ENCODE results near the gene TBC1D22A. TPM values are rescaled to one million over a fixed set of nuclear protein-coding genes. Genes with fewer than 3 reads are reported as not detected.

TBC1D22A gene
- total and polyA plus RNA-seq, 9 of the 15 experiments (the other 6 are each of a cell fraction or from before 2014, with no cell fraction given): 0.20 to 11.5 (median 5.2) TPM

DNA sequence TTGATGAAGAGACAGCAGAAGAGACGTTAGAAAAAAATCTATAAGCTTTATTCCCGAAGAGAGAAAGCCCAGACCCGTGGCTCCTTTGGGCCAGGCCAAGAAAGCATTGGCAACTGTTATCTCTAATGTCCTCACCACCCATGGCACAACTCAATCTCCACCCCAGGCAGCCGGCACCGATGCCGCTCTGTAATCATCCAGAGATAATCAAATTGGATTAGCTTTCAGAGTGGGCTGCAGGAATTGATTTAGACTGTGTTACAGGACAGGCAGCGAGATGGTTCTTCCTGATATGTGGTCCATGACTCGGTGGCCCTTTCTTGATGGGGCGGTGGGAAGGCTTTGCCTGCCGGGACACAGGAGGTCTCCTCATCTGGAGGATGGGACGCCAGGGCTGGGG, 383.9 kb downstream of the TBC1D22A start (continued):
- TF ChIP-seq, protein P1, sequence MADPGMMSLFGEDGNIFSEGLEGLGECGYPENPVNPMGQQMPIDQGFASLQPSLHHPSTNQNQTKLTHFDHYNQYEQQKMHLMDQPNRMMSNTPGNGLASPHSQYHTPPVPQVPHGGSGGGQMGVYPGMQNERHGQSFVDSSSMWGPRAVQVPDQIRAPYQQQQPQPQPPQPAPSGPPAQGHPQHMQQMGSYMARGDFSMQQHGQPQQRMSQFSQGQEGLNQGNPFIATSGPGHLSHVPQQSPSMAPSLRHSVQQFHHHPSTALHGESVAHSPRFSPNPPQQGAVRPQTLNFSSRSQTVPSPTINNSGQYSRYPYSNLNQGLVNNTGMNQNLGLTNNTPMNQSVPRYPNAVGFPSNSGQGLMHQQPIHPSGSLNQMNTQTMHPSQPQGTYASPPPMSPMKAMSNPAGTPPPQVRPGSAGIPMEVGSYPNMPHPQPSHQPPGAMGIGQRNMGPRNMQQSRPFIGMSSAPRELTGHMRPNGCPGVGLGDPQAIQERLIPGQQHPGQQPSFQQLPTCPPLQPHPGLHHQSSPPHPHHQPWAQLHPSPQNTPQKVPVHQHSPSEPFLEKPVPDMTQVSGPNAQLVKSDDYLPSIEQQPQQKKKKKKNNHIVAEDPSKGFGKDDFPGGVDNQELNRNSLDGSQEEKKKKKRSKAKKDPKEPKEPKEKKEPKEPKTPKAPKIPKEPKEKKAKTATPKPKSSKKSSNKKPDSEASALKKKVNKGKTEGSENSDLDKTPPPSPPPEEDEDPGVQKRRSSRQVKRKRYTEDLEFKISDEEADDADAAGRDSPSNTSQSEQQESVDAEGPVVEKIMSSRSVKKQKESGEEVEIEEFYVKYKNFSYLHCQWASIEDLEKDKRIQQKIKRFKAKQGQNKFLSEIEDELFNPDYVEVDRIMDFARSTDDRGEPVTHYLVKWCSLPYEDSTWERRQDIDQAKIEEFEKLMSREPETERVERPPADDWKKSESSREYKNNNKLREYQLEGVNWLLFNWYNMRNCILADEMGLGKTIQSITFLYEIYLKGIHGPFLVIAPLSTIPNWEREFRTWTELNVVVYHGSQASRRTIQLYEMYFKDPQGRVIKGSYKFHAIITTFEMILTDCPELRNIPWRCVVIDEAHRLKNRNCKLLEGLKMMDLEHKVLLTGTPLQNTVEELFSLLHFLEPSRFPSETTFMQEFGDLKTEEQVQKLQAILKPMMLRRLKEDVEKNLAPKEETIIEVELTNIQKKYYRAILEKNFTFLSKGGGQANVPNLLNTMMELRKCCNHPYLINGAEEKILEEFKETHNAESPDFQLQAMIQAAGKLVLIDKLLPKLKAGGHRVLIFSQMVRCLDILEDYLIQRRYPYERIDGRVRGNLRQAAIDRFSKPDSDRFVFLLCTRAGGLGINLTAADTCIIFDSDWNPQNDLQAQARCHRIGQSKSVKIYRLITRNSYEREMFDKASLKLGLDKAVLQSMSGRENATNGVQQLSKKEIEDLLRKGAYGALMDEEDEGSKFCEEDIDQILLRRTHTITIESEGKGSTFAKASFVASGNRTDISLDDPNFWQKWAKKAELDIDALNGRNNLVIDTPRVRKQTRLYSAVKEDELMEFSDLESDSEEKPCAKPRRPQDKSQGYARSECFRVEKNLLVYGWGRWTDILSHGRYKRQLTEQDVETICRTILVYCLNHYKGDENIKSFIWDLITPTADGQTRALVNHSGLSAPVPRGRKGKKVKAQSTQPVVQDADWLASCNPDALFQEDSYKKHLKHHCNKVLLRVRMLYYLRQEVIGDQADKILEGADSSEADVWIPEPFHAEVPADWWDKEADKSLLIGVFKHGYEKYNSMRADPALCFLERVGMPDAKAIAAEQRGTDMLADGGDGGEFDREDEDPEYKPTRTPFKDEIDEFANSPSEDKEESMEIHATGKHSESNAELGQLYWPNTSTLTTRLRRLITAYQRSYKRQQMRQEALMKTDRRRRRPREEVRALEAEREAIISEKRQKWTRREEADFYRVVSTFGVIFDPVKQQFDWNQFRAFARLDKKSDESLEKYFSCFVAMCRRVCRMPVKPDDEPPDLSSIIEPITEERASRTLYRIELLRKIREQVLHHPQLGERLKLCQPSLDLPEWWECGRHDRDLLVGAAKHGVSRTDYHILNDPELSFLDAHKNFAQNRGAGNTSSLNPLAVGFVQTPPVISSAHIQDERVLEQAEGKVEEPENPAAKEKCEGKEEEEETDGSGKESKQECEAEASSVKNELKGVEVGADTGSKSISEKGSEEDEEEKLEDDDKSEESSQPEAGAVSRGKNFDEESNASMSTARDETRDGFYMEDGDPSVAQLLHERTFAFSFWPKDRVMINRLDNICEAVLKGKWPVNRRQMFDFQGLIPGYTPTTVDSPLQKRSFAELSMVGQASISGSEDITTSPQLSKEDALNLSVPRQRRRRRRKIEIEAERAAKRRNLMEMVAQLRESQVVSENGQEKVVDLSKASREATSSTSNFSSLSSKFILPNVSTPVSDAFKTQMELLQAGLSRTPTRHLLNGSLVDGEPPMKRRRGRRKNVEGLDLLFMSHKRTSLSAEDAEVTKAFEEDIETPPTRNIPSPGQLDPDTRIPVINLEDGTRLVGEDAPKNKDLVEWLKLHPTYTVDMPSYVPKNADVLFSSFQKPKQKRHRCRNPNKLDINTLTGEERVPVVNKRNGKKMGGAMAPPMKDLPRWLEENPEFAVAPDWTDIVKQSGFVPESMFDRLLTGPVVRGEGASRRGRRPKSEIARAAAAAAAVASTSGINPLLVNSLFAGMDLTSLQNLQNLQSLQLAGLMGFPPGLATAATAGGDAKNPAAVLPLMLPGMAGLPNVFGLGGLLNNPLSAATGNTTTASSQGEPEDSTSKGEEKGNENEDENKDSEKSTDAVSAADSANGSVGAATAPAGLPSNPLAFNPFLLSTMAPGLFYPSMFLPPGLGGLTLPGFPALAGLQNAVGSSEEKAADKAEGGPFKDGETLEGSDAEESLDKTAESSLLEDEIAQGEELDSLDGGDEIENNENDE (IDR thresholded peaks at IDR 0.05; ENCODE audit: low read depth, low read length): no peak
- TF ChIP-seq ZNF354B (CRISPR knock-in tag; IDR thresholded peaks at IDR 0.05) (no peak), RBM22 (IDR thresholded peaks at IDR 0.05; ENCODE audit: low read depth, low read length, poor library complexity, severe bottlenecking) (no peak), DNMT1 (IDR thresholded peaks at IDR 0.05) (no peak), TCF7L2 (IDR thresholded peaks at IDR 0.05; ENCODE audit: low read depth, low read length) (no peak), EWSR1 (IDR thresholded peaks at IDR 0.05; ENCODE audit: borderline replicate concordance, low read depth, partially characterized antibody) (no peak)
- TF ChIP-seq, protein P2, sequence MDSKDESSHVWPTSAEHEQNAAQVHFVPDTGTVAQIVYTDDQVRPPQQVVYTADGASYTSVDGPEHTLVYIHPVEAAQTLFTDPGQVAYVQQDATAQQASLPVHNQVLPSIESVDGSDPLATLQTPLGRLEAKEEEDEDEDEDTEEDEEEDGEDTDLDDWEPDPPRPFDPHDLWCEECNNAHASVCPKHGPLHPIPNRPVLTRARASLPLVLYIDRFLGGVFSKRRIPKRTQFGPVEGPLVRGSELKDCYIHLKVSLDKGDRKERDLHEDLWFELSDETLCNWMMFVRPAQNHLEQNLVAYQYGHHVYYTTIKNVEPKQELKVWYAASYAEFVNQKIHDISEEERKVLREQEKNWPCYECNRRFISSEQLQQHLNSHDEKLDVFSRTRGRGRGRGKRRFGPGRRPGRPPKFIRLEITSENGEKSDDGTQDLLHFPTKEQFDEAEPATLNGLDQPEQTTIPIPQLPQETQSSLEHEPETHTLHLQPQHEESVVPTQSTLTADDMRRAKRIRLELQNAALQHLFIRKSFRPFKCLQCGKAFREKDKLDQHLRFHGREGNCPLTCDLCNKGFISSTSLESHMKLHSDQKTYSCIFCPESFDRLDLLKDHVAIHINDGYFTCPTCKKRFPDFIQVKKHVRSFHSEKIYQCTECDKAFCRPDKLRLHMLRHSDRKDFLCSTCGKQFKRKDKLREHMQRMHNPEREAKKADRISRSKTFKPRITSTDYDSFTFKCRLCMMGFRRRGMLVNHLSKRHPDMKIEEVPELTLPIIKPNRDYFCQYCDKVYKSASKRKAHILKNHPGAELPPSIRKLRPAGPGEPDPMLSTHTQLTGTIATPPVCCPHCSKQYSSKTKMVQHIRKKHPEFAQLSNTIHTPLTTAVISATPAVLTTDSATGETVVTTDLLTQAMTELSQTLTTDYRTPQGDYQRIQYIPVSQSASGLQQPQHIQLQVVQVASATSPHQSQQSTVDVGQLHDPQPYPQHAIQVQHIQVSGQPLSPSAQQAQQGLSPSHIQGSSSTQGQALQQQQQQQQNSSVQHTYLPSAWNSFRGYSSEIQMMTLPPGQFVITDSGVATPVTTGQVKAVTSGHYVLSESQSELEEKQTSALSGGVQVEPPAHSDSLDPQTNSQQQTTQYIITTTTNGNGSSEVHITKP (IDR thresholded peaks at IDR 0.05; ENCODE audit: partially characterized antibody): no peak

All from K562 (cell line).